Peyer's patch (tissue), 4 donors: ENCODE data around the gene KIAA0040. TPM values are rescaled to one million over a fixed set of nuclear protein-coding genes. Genes with fewer than 3 reads are reported as not detected.

Experiments
- DNase-seq, 3 donors: peaks; one replicate each; pipeline ENCODE4 v3.0.0-alpha.2; 2017 to 2019
- H3K27ac ChIP-seq, 4 donors: fragments of 200-600 bp; sonication (generic); one replicate each; pipeline ENCODE4 v1.5.1; 2016 to 2019
- H3K27me3 ChIP-seq, 2 donors: fragments of 200-600 bp; sonication (generic); one replicate each; pipeline ENCODE4 v1.5.1; 2019
- H3K36me3 ChIP-seq, 3 donors: fragments of 200-600 bp; sonication (generic); one replicate each; pipeline ENCODE4 v1.5.1; 2016 to 2019
- H3K4me1 ChIP-seq, 4 donors: fragments of 200-600 bp; sonication (generic); one replicate each; pipeline ENCODE4 v1.5.1; 2016 to 2019
- H3K4me3 ChIP-seq, 4 donors: fragments of 200-600 bp; sonication (generic); 1 replicate in 3 of 4; 2 replicates in 1 of 4; pipeline ENCODE4 v1.5.1; 2016 to 2019; ENCODE audit warnings: mild to moderate bottlenecking in 1 of 4
- H3K9me3 ChIP-seq, 4 donors: fragments of 200-600 bp; sonication (generic); one replicate each; pipeline ENCODE4 v1.5.1; 2016 to 2019; ENCODE audit warnings: mild to moderate bottlenecking in 1 of 4
- CTCF ChIP-seq, 6 experiments: fragments of 450-650 bp in 4 of 6; fragments of 200-600 bp in 2 of 6; sonication (generic) in 1 of 6; IDR thresholded peaks; one replicate each; pipeline ENCODE4 v1.5.1; 2017 to 2019; ENCODE audit warnings: antibody characterized with exemption in 6 of 6, mild to moderate bottlenecking in 3 of 6, moderate library complexity in 1 of 6
- POLR2A ChIP-seq, 2 donors: fragments of 450-650 bp; IDR thresholded peaks; one replicate each; pipeline ENCODE4 v1.5.1; 2017; ENCODE audit warnings: antibody characterized with exemption in 2 of 2, mild to moderate bottlenecking in 2 of 2, moderate library complexity in 2 of 2
- total RNA-seq, 4 donors: library from RNA; depleted of rRNA; stranded (reverse); fragments of >200 nt; gene quantifications; one replicate each; pipeline ENCODE4 v1.1.0, GENCODE V29; 2016

Gene KIAA0040
- total RNA-seq, 4 donors from 2014 or later: 9.7 to 52.8 (median 10.3) TPM

- H3K36me3 ChIP-seq: no peaks in the 10 kb centered on the region
- TF ChIP-seq POLR2A (IDR thresholded peaks at IDR 0.05) (no peak), CTCF (IDR thresholded peaks at IDR 0.05) (no peak)
- no peak overlapping the region for H3K4me3 ChIP-seq
- H3K27me3 ChIP-seq: no peaks in the 10 kb centered on the region
- DNase-seq: no peak
- no peak overlapping the region for H3K27ac ChIP-seq
- no peaks in the 10 kb centered on the region for H3K9me3 ChIP-seq
- H3K4me1 ChIP-seq: peaks cover 0 to 32% (median 6%) of the 10 kb centered on the region in 4 donors
These were observed 9.0 kb downstream of the KIAA0040 start for GRCh38 chr1:175183586-175183985.

- DNase-seq: no peak
- no peaks in the 10 kb centered on the region for H3K9me3 ChIP-seq
- no peak overlapping the region for H3K4me3 ChIP-seq
- H3K27me3 ChIP-seq: no peaks in the 10 kb centered on the region
- peaks cover 0 to 23% (median 4%) of the 10 kb centered on the region in 4 donors for H3K4me1 ChIP-seq
- H3K36me3 ChIP-seq: peaks cover 0 to 10% (median 0%) of the 10 kb centered on the region in 3 donors
- H3K27ac ChIP-seq: no peak overlapping the region
- TF ChIP-seq CTCF (IDR thresholded peaks at IDR 0.05): no peak
- TF ChIP-seq POLR2A (IDR thresholded peaks at IDR 0.05): no peak
These were observed 10.3 kb downstream of the KIAA0040 start for GRCh38 chr1:175182201-175182746.

GRCh38 chr1:175179837-175180590, 12.6 kb downstream of the KIAA0040 start:
- Histone ChIP-seq H3K27me3 (no peaks in the 10 kb centered on the region), H3K4me3 (no peak overlapping the region), H3K9me3 (no peaks in the 10 kb centered on the region), H3K27ac (no peak overlapping the region), H3K36me3 (peaks cover 0 to 23% (median 0%) of the 10 kb centered on the region in 3 donors), H3K4me1 (peaks cover 0 to 13% (median 4%) of the 10 kb centered on the region in 4 donors)
- no peak for DNase-seq
- TF ChIP-seq POLR2A (IDR thresholded peaks at IDR 0.05): no peak
- TF ChIP-seq CTCF (IDR thresholded peaks at IDR 0.05): no peak

- H3K27ac ChIP-seq: no peak overlapping the region
- no peak for DNase-seq
- peaks cover 0 to 7% (median 4%) of the 10 kb centered on the region in 4 donors for H3K4me1 ChIP-seq
- TF ChIP-seq CTCF (IDR thresholded peaks at IDR 0.05): no peak
- no peak for TF ChIP-seq POLR2A (IDR thresholded peaks at IDR 0.05)
- peaks cover 0 to 23% (median 0%) of the 10 kb centered on the region in 3 donors for H3K36me3 ChIP-seq
- no peak overlapping the region for H3K4me3 ChIP-seq
- H3K27me3 ChIP-seq: no peaks in the 10 kb centered on the region
- no peaks in the 10 kb centered on the region for H3K9me3 ChIP-seq
These were observed 14.1 kb downstream of the KIAA0040 start for GRCh38 chr1:175178456-175178855.

GRCh38 chr1:175178056-175178455, 14.5 kb downstream of the KIAA0040 start:
- H3K4me1 ChIP-seq: peaks cover 0 to 7% (median 2%) of the 10 kb centered on the region in 4 donors
- no peak overlapping the region for H3K4me3 ChIP-seq
- H3K9me3 ChIP-seq: no peaks in the 10 kb centered on the region
- H3K36me3 ChIP-seq: peaks cover 0 to 23% (median 0%) of the 10 kb centered on the region in 3 donors
- H3K27me3 ChIP-seq: no peaks in the 10 kb centered on the region
- no peak for TF ChIP-seq CTCF (IDR thresholded peaks at IDR 0.05)
- TF ChIP-seq POLR2A (IDR thresholded peaks at IDR 0.05): no peak
- H3K27ac ChIP-seq: no peak overlapping the region
- no peak for DNase-seq
